Ishikawa (cell line): ENCODE measurements around the gene R3HDM1.

Experiments
- RAD21 ChIP-seq: IDR thresholded peaks from 2 replicates; pipeline ENCODE4 v1.6.1; 2012; ENCODE audit warnings: low read depth
- YY1 ChIP-seq: IDR thresholded peaks from 2 replicates; pipeline ENCODE4 v1.6.1; 2012; ENCODE audit warnings: low read depth
- TF ChIP-seq, protein P1 (sequence below): IDR thresholded peaks from 2 replicates; pipeline ENCODE4 v1.6.1; 2012

DNA sequence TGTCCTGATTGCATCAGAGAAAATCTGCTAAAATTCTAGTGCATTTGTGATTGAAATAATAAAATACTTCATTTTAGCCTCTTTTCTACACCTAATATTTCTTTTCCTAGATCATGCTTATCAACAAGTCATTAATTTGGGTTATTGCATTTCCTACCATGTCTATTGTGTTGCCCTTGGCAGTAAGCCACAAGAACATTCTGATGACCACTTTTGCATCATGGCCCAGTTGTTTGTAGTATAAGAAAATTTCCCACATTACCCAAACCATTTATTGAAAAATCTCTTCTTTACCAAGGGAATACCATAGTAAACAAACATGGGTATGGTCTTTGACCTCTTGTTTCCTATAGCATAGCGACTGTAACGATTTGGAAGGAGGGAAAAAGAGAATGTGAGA lies 76.3 kb downstream of the R3HDM1 start:
- TF ChIP-seq YY1 (no peak), RAD21 (no peak)
- TF ChIP-seq, protein P1, sequence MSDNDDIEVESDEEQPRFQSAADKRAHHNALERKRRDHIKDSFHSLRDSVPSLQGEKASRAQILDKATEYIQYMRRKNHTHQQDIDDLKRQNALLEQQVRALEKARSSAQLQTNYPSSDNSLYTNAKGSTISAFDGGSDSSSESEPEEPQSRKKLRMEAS = no peak
